GM18502 (cell line): ENCODE measurements around the gene ASGR1.
"Not testable (repeated sequence)": the region's sequence is repeated elsewhere in the genome, so short reads cannot be mapped to it uniquely, and the experiment has no call there.

Experiments used
- ATAC-seq: cut with Tn5 transposase; IDR thresholded peaks from one replicate; pipeline ENCODE4 v1.9.1; 2021; ENCODE audit warnings: mild to moderate bottlenecking; ENCODE audit not compliant: unreplicated experiment, poor library complexity

Gene ASGR1

GRCh38 chr17:7192271-7192937 lies 13.2 kb upstream of the ASGR1 start:
- ATAC-seq = no peak

DNA sequence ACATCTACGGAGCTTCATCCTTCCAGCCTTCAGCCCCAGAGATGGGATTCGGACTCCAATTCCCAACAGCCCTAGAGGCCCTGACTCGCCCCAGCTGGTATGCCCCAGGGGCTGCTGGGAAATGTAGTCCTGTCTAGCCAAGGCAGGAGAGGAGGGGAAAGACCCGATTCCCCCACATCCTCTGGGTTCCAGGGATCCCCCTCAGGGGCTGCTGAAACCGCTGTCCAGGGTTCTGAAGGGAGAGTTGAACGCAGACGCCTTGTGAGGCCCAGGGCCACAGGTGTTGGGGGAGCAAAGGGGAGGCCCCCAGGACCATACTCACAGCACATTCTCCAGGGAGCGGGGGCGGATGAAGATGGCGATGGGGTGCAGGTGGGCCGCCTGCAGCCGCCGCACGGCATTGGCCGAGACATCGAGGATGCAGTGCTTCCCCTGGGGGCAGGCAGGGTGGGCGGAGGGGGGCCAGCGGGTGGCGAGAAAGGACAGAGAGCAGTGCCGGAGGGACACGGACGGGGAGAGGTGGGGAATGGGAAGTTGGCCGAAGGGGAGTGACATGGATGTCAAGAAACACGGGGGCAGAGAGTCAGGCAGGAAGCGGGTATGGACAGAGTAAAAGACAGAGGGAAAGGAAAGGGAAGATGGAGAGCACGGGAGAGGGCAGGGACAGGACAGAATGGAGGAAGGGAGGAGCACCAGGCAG lies 12.6 kb upstream of the ASGR1 start:
- no peak for ATAC-seq

GRCh38 chr17:7191069-7191468 lies 11.9 kb upstream of the ASGR1 start:
- no peak for ATAC-seq

DNA sequence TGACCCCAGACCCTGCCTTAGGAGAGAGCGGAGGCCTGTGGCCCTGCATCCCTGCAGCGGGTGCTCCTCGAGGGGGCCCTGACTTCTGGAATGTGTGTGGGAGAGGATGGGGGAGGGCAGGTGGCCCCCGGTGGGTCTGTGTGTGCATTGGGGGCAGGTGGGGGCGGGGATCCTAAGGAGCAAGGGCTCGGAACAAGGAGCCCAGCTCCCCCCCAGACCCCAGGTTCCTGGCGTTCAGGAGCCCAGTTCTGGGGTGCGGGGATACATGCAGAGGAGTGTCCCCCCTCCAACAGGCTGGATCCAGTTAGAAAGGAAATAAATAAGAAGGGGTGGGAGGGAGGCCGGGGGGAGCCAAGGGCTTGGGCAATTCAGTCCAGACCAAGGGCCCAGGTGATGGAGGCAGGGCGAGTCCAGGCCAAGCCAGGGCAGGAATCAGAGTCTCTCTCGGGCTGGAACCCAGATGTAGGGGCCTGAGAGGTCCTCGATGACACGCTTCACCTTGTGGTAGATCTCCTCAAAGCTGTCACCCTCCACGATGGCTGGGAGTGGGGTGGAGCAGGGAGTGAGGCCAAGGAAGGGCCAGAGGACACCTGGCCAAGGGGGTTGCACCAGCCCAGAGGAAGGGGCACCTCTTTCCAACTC lies 11.2 kb upstream of the ASGR1 start:
- ATAC-seq = no peak

DNA sequence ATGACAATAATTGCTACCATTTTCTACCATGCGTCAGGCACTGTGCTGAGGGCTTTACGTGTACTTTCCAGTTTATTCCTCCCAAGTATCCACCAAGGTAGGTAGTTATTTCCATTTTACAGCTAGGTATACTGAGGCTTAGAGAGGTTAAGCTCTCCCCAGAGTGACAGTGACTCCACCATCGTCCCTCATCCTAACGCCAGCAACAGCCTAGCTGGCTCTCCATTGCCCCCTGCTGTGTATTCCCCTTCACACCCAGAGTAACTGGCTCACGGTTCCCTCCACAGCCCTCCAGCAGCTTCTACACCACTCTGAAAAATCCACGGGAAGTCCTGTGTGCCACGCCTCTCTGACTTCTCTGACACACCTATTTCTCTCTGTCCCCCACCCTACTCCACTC lies 7.1 kb upstream of the ASGR1 start:
- ATAC-seq = no peak

DNA sequence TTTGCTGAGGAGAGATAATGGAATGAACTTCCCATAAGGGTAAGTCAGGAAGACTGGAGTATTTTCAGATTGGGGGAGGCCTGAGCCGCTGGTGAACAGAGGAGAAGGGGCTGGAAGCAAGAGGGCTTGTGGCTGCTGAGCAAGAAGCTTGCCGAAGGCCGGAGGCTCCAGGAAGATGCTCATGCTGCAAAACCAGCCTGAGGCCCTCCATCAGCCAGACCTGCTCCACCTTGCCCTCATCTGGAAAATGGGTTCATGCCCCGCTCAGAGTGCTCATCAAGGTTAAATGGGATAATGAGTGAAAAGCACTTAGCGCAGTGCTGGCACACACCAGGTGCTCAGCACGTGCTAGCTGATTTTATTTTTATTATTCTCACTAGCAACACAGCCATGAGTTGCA lies 5.5 kb upstream of the ASGR1 start:
- ATAC-seq = no peak

GRCh38 chr17:7184091-7184488 lies 4.9 kb upstream of the ASGR1 start:
- ATAC-seq = no peak

DNA sequence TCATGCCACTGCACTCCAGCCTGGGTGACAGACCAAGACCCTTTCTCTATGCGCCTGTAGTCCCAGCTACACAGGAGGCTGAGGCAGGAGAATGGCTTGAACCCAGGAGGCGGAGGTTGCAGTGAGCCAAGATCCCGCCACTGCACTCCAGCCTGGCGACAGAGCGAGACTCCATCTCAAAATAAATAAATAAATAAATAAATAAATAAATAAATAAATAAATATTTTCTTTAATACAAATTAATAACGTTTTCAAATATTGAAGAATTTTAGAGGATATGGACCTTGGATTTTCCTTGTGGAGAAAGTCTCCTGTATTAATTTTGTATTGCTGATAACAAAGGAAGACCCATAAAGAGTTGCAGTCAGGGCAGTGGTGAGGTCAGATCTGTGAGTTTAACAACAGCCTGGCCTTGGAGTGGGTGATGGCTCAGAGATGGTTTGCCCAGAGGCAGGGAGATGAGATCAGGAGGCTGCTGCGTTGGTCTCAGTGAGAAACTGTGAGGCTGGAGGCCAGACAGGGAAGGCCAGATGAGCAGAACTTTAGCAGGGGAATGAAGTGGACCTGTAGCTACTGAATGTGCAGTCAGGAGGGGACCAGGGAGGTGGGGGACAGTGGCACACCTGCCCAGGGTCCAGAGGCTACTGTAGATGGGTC lies 4.4 kb upstream of the ASGR1 start:
- ATAC-seq = no peak

DNA sequence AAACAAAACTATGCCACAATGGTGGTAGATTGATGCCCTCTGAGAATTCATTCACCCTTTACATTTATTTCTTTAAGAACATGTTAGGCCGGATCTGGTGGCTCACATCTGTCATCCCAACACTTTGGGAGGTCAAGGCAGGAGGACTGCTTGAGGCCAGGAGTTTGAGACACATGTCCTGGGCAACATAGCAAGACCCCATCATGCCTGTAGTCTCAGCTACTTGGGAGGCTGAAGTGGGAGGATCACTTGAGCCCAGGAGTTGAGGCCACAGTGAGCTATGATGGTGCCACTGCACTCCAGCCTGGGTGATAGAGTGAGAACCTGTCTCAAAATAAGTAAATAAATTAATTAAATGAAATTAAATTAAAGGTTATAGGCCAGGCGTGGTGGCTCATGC lies 2.9 kb upstream of the ASGR1 start:
- not testable (repeated sequence) for ATAC-seq

DNA sequence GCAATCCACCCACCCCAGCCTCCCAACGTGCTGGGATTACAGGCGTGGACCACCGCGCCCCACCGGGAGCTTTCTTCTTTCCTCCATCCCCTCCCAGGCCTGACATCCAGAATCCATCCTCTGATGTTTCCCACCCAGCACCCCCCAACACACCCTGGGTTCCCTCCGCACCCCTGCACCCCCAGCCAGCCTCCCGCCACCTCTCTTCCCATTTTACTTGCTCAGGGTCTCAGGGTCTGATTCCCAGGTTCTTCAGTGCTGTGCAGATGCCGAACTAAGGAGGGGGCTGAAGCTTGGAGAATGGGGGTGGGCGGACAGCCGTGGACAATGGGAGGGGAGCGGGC lies 225 bp downstream of the ASGR1 start:
- ATAC-seq = no peak

DNA sequence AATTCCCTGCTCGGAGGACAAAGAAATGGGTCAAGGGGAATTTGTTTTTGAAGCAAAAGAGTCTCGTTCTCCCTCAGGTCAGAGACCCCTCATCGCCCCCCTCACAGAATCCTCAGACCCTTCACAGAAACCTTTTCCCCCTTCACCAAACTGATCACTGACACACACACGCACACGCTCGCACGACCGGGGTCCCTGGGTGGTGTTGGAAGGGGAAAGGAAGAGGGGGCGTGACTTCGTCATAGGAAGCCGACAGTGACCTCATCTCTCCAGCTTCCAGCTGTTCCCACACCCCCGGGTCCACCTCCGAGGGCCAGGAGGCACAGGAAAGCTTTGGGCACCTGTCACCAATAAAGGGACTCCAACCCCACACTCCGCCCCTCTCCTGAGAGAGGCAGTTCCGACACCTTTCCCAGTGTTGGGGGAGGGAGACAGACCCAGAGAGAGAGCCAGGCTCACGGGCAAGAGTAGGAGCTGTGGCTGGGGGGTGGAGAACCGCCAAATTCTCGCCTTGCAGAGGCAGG lies 1.2 kb downstream of the ASGR1 start:
- ATAC-seq = no peak

GRCh38 chr17:7177191-7177953 lies 1.8 kb downstream of the ASGR1 start:
- no peak for ATAC-seq

DNA sequence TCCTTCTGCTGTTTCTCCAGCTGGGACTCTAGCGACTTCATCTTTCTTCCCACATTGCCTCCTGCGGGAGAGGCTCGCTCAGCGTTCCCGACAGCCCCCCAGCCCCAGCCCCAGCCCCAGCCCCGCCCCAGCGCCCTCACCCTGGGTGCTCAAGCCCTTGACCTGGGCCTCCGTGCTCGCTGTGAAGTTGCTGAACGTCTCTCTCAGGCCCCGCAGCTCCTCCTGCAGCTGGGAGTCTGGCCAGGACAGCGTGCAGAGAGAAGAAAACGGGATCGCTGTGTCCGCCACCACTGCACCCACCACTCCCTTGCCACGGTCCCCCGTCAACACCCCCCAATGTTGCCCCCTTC lies 2.4 kb downstream of the ASGR1 start:
- ATAC-seq = no peak

- ATAC-seq = no peak
Observed at GRCh38 chr17:7176107-7176840, 2.9 kb downstream of the ASGR1 start.

- ATAC-seq = no peak
Observed at GRCh38 chr17:7175330-7175733, 3.8 kb downstream of the ASGR1 start.

DNA sequence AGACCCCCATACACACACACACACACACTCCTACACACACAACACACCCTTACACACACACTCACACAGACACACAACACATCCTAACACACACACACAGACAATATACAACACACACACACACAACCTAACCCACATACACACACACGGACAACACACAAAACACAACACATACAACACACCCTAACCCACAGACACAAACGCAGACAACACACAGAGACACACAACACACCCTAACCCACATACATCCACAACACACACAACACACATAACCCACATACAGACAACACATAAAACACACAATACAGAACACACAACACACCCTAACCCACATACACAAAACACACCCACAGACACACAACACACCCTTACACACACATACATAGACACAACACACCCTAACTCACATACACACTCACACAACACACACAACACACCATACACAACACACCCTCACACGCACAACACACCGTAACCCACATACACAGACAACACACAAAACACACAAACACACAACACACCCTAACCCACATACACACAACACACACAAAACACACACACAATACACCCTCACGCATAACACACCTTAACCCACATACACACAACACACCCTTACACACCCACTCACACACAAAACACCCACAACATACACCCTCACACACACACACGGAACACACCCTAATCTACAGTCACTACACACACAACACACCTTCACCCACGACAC lies 4.4 kb downstream of the ASGR1 start:
- ATAC-seq = no peak

DNA sequence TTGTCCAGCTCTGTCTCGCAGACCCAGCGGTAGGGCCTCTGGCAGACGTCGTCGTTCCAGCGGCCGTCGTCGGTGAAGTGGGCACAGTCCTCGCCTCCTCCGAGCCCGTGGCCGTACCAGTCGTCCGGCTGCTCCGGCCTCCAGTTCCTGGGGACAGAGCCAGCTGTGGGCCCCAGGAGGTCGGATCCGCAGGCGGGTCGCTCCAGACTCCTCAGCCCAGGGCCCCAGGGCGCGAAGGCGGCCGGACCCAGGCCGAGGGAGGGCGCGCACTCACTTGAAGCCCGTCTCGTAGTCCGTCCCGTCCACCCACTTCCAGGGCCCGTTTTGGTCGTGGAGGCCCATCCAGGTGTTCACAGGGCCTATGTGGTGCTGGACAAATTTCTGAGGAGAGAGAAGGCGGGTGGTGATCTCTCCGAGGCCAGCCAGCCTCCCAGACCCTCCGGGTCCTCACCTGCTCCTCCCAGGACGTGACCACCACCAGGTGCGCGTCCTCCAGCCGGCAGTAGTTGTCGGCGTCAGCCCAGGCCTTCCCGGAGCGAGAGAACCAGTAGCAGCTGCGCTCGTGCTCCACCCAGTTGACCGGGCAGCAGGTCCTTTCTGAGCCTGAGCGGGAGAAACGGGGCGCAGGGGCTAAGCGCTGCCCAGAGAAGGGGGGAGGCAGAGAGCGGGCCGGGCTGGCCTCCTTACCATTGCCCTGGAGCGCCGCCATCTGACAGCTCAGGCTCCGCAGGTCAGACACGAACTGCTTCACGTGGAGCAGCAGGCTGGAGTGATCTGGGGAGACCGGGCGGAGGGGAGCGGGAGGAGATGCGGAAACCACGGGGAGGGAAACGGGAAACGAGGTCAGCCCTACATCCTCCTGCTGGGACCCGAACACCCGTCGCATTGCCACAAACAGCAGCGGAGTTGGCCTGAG lies 5.2 kb downstream of the ASGR1 start:
- ATAC-seq = no peak

- not testable (repeated sequence) for ATAC-seq
Observed at GRCh38 chr17:7172522-7173191, 6.5 kb downstream of the ASGR1 start.
